HepG2 (cell line): ENCODE measurements around the gene GJA10. TPM values are rescaled to one million over a fixed set of nuclear protein-coding genes. Genes with fewer than 3 reads are reported as not detected.

Source experiments
- AKNA ChIP-seq: sonication (generic); formaldehyde crosslinking; IDR thresholded peaks from 2 replicates; pipeline ENCODE4 v1.4.0; 2020; ENCODE audit warnings: missing genetic modification reagents, borderline replicate concordance
- ERF ChIP-seq: IDR thresholded peaks from 2 replicates; pipeline ENCODE4 v1.6.1; 2018; ENCODE audit warnings: missing biosample characterization, missing genetic modification reagents
- GABPA ChIP-seq, 2 experiments: IDR thresholded peaks; 2 replicates each; pipeline ENCODE4 v1.6.1; 2011 to 2016; ENCODE audit warnings: low read depth in 2 of 2, low read length in 1 of 2, missing biosample characterization in 1 of 2, missing genetic modification characterization in 1 of 2
- IRF2 ChIP-seq: IDR thresholded peaks from 2 replicates; pipeline ENCODE4 v1.6.1; 2018; ENCODE audit warnings: missing genetic modification reagents, missing compliant biosample characterization
- KLF16 ChIP-seq, 2 experiments: sonication (generic) in 1 of 2; formaldehyde crosslinking in 1 of 2; IDR thresholded peaks; 2 replicates each; pipeline versions ENCODE4 v1.6.1 to v1.8.0; 2016 to 2023; ENCODE audit warnings: missing genetic modification reagents in 2 of 2, missing compliant biosample characterization in 1 of 2
- NFAT5 ChIP-seq: sonication (generic); formaldehyde crosslinking; IDR thresholded peaks from 2 replicates; pipeline ENCODE4 v1.4.0; 2020; ENCODE audit warnings: missing genetic modification reagents
- NFKB2 ChIP-seq: sonication (generic); formaldehyde crosslinking; IDR thresholded peaks from 2 replicates; pipeline ENCODE4 v1.4.0; 2020; ENCODE audit warnings: missing genetic modification reagents, borderline replicate concordance
- NRL ChIP-seq: sonication (generic); formaldehyde crosslinking; IDR thresholded peaks from 2 replicates; pipeline ENCODE4 v1.5.0; 2020; ENCODE audit warnings: missing genetic modification reagents, mild to moderate bottlenecking, moderate library complexity, borderline replicate concordance
- RARG ChIP-seq: sonication (generic); formaldehyde crosslinking; IDR thresholded peaks from 2 replicates; pipeline ENCODE4 v1.4.0; 2020; ENCODE audit warnings: low read depth, mild to moderate bottlenecking, missing genetic modification reagents
- SAP130 ChIP-seq: IDR thresholded peaks from 2 replicates; pipeline ENCODE4 v1.6.1; 2016; ENCODE audit warnings: low read depth
- TGIF2 ChIP-seq: IDR thresholded peaks from 2 replicates; pipeline ENCODE4 v1.6.1; 2016; ENCODE audit warnings: control low read depth, missing compliant biosample characterization
- ZFP90 ChIP-seq: sonication (generic); formaldehyde crosslinking; IDR thresholded peaks from 2 replicates; pipeline ENCODE4 v1.8.0; 2022; ENCODE audit warnings: missing genetic modification reagents, mild to moderate bottlenecking, inconsistent platforms, borderline replicate concordance
- ZNF225 ChIP-seq: sonication (generic); formaldehyde crosslinking; IDR thresholded peaks from 2 replicates; pipeline ENCODE4 v1.4.0; 2020; ENCODE audit warnings: mild to moderate bottlenecking, missing genetic modification reagents
- ZNF24 ChIP-seq: fragments of 450-650 bp; IDR thresholded peaks from 2 replicates; pipeline ENCODE4 v1.6.1; 2017; ENCODE audit warnings: antibody characterized with exemption, mild to moderate bottlenecking
- ZNF350 ChIP-seq: sonication (generic); formaldehyde crosslinking; IDR thresholded peaks from 2 replicates; pipeline ENCODE4 v1.4.0; 2020; ENCODE audit warnings: mild to moderate bottlenecking, low read depth, missing genetic modification reagents, borderline replicate concordance
- ZNF557 ChIP-seq: sonication (generic); formaldehyde crosslinking; IDR thresholded peaks from 2 replicates; pipeline ENCODE4 v1.4.0; 2020; ENCODE audit warnings: missing genetic modification reagents
- ZNF639 ChIP-seq: conservative IDR thresholded peaks from 2 replicates; pipeline ENCODE4 v1.6.1; 2018; ENCODE audit warnings: missing genetic modification reagents
- ZNF652 ChIP-seq: IDR thresholded peaks from 2 replicates; pipeline ENCODE4 v1.6.1; 2016; ENCODE audit warnings: low read depth, borderline replicate concordance
- polyA plus RNA-seq, 8 experiments: library from polyadenylated mRNA; depleted of rRNA in 3 of 8; stranded (reverse) in 7 of 8; unstranded in 1 of 8; fragments of >200 nt; fragmentation: Illumina TruSeq in 4 of 8; extraction: Trizol in 4 of 8; gene quantifications; 2 replicates each; pipeline versions ENCODE4 v1.2.1 to v1.2.3, GENCODE V29; 2011 to 2016; ENCODE audit warnings: low read depth in 4 of 8, missing spikeins in 1 of 8, mixed read lengths in 1 of 8; ENCODE audit not compliant: insufficient read depth in 1 of 8
- total RNA-seq, 5 experiments: library from RNA; depleted of rRNA; stranded (reverse); fragments of >200 nt; fragmentation: Illumina TruSeq; extraction: Trizol; gene quantifications; 2 replicates each; pipeline ENCODE4 v1.2.3, GENCODE V29; 2016; ENCODE audit warnings: low read depth in 1 of 5

The GJA10 gene
- total and polyA plus RNA-seq, 2 of the 13 experiments (the other 11 are each of a cell fraction or from before 2014, with no cell fraction given), result not detected

GRCh38 chr6:89895276-89895874 is 1.1 kb downstream of the GJA10 start (continued):
- TF ChIP-seq AKNA (CRISPR knock-in tag), result 0 out of 2 replicates have a peak, but pooled peaks have one; percentile 84
- peak; percentile 40; the same call in 1 of the 2 replicates for TF ChIP-seq ZNF225 (CRISPR knock-in tag)
- TF ChIP-seq SAP130 (CRISPR knock-in tag), result peak; percentile 82
- TF ChIP-seq GABPA (IDR thresholded peaks at IDR 0.05; ENCODE audit: low read depth, low read length), result no peak
- 0 out of 2 replicates have a peak, but pooled peaks have one; percentile 30 for TF ChIP-seq GABPA (CRISPR knock-in tag; IDR thresholded peaks at IDR 0.05; ENCODE audit: low read depth)
- TF ChIP-seq ZNF350 (CRISPR knock-in tag), result no peak
- no peak for TF ChIP-seq ZNF24
- TF ChIP-seq ZNF652 (CRISPR knock-in tag), result no peak
- no peak for TF ChIP-seq RARG (CRISPR knock-in tag)
- TF ChIP-seq ERF (CRISPR knock-in tag), result peak; percentile 96
- peak; percentile 87; the same call in 1 of the 2 replicates for TF ChIP-seq ZNF557 (CRISPR knock-in tag)
- peak; percentile 82; the same call in 1 of the 2 replicates for TF ChIP-seq TGIF2 (CRISPR knock-in tag)
- 0 out of 2 replicates have a peak, but pooled peaks have one; percentile 59 for TF ChIP-seq ZNF639 (CRISPR knock-in tag)
- peak; percentile 96 for TF ChIP-seq NFAT5
- TF ChIP-seq ZFP90 (CRISPR knock-in tag), result no peak
- peak; percentile 75 for TF ChIP-seq IRF2
- TF ChIP-seq KLF16 (CRISPR knock-in tag; IDR thresholded peaks at IDR 0.05), result peak in 1 of 2 experiments; percentile 92; a peak in 2 of 4 replicates
- TF ChIP-seq NRL (CRISPR knock-in tag), result peak; percentile 34; the same call in 1 of the 2 replicates
- TF ChIP-seq NFKB2 (CRISPR knock-in tag), result peak; percentile 64; the same call in 1 of the 2 replicates
